Right ventricle myocardium superior (tissue), 1 donor: ENCODE data around the gene CD70. TPM values are rescaled to one million over a fixed set of nuclear protein-coding genes. Genes with fewer than 3 reads are reported as not detected.
"Not testable (repeated sequence)": the region's sequence is repeated elsewhere in the genome, so short reads cannot be mapped to it uniquely, and the experiment has no call there.

Experiments
- ATAC-seq: fragments of 200-7000 bp; cut with Tn5 transposase; one replicate; pipeline ENCODE4 v1.9.1; 2020; ENCODE audit warnings: mild to moderate bottlenecking; ENCODE audit not compliant: poor library complexity
- DNase-seq: peaks from one replicate; pipeline ENCODE4 v3.0.0-alpha.2; 2020
- intact Hi-C: fragments of 100-400 bp; cut with DNase I; formaldehyde crosslinking; loops from one replicate; pipeline ENCODE4 v1.11.2; 2022
- long read RNA-seq: library from polyadenylated mRNA; unstranded; transcript quantifications from one replicate; pipeline ENCODE4 v2.0.0, GENCODE V29; 2021
- total RNA-seq: library from RNA; stranded (reverse); fragmentation: NEBNext Ultra II Directional; extraction: Animal tissue kit (Norgen Biotek cat#: 25700); gene quantifications from one replicate; pipeline ENCODE4 v1.2.1, GENCODE V29; 2021
- donor health status: DM: no; HTN: yes; CAD: no; lungs with severe emphysema.

The CD70 gene, protein sequence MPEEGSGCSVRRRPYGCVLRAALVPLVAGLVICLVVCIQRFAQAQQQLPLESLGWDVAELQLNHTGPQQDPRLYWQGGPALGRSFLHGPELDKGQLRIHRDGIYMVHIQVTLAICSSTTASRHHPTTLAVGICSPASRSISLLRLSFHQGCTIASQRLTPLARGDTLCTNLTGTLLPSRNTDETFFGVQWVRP
- total RNA-seq, result not detected
- long read RNA-seq, result 0 reads

GRCh38 chr19:6590827-6591319, at the start of gene CD70:
Gene CD70, minus strand, starts transcription at chr19:6591150. Its CDS starts 148 bp downstream, at chr19:6591002.
- ATAC-seq (no peak), DNase-seq (no peak)
- intact Hi-C loops, result no loop called here

GRCh38 chr19:6640333-6640732, 49.4 kb upstream of the CD70 start:
- ATAC-seq, DNase-seq, intact Hi-C loops: not testable (repeated sequence)

DNA sequence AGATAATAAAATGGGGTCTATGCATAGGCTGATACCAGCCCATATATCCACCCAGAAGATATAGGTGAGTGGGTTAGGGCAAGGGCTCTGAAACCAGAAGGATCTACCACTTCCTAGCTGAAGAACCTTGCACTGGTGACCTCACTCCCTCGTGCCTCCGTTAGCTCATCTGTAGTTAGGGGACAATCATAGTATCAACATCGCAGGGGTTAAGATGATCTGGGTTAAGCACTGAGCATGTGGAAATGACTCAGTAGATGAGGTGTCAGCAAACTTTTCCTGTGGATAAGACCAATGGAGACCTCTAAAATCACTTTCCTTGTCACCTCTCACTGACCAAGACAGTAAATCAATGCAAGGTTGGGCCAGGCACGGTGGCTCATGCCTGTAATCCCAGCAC, 48.5 kb upstream of the CD70 start:
- intact Hi-C loops, result no loop called here
- ATAC-seq (no peak), DNase-seq (no peak)

DNA sequence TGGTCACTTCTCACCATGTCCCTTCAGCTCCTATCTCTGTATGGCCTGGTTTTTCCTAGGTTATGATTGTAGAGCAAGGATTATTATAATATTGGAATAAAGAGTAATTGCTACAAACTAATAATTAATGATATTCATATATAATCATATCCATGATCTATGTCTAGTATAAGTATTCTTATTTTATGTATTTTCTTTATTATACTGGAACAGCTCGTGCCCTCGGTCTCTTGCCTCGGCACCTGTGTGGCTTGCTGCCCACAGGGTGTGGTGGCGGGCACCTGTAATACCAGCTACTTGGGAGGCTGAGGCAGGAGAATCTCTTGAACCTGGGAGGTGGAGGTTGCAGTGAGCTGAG, 42.5 kb upstream of the CD70 start:
- DNase-seq, ATAC-seq: not testable (repeated sequence)
- intact Hi-C loops, result loop anchor here (5.0 kb wide), 2 partner anchors 116 to 229 kb away; no protein-coding TSS in a partner anchor

GRCh38 chr19:6632747-6633455, 42.0 kb upstream of the CD70 start:
- intact Hi-C loops, result loop anchor here (5.0 kb wide), 2 partner anchors 116 to 229 kb away; no protein-coding TSS in a partner anchor
- peak; percentile 49 for ATAC-seq

DNA sequence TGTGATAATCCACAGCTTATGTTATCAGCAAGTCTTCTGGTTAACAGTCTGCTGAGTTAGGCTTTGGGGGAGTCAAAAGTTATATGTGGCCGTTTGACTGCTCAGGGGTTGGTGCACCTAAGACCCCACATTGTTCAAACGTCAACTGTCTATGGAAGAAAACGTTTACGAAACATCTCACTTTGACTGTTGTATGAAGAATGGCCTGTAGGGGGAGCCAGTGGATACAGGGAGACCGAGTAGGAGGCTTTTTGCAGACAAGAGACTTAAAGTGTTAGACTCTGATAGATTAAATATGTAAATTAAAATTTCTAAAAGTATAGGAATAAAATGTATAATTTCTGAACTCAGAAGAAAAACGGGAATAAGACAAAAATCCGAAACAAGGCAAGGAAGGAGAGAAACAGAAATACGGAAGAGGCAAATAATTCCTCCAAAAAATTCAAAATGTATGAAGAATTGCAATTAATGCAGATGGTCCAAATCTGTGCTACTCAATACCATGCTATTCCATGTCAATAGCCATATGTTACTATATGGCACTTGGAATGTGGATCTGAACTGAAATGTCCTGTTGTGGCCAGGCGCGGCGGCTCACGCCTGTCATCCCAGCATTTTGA, 41.2 kb upstream of the CD70 start:
- peak; percentile 77 for ATAC-seq

More at GRCh38 chr19:6632747-6633455, 42.0 kb upstream of the CD70 start:
- peak; percentile 82 for DNase-seq

DNA sequence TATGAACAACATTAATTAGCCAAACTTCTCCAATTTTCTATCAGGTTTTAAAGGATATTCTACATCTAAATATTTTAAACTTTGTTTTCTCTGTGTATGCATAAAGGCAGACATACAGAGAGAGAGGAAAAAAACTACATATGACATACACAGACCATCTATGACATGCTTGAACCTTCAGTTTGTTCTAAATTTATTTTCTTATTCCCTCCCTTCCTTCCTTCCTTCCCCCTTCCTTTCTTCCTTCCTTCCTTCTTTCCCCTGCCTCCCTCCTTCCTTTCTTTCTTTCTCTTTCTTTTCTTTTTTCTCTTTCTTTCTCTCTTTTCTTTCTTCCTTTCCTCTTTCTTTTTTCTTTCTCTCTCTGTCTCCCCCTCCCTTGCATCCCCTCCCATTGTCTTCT, 35.8 kb upstream of the CD70 start:
- intact Hi-C loops, result no loop called here
- ATAC-seq, result no peak
- no peak for DNase-seq

More for the DNA sequence above, 41.2 kb upstream of the CD70 start:
- no peak for DNase-seq
- intact Hi-C loops, result loop anchor here (5.0 kb wide), 2 partner anchors 115 to 230 kb away; no protein-coding TSS in a partner anchor

DNA sequence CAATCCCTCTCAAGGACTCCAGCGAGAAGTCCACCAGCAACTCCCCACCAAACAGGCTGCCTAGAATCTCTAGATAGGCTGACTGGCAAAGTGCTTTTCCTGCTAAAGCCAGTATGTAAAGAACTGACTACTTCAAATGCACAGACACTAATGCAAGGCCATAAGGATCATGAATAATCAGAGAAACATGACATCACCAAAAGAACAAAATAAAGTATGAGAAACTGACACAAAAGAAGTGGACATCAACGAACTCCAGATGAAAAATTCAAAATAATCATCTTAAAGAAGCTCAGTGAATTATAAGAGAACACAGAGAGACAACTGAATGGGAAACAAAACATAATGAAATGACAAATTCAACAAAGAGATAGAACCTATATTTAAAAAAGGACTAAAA, 26.4 kb upstream of the CD70 start:
- ATAC-seq (no peak), DNase-seq (no peak)
- intact Hi-C loops, result no loop called here

DNA sequence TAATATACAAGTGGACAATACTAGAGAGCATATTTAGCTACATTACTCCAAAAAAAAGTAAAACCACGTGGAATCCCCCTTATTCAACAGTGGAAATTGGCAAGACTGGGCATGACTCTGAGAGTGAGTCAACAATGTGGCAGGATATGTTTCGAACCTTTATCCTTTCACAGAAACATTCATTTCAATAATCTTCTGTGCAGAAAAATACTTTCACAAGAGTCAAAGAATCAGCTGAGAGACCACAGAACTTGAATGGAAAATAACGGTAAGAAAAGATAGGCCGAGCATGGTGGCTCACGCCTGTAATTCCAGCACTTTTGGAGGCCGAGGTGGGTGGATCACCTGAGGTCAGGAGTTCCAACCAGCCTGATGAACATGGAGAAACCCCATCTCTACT, 25.1 kb upstream of the CD70 start:
- no peak for ATAC-seq
- DNase-seq, result no peak
- intact Hi-C loops, result no loop called here

DNA sequence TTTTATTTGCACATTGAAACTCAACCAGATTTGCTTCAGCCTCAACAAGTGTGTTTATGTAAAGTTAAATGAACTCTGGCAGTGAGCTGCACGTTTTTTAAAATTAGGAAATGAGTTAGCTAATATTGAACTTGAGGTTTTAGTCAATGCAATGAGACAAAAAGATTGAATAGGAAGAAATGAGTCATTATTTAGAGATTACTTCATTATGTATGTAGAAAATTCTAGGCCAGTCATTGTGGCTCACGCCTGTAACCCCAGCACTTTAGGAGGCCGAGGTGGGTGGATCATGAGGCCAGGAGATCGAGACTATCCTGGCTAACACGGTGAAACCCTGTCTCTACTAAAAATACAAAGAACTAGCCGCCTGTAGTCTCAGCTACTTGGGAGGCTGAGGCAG, 22.8 kb upstream of the CD70 start:
- intact Hi-C loops, result no loop called here
- no peak for DNase-seq

GRCh38 chr19:6610934-6611852, 20.2 kb upstream of the CD70 start:
- intact Hi-C loops, result no loop called here
- DNase-seq (no peak), ATAC-seq (no peak)

More for the DNA sequence above, 22.8 kb upstream of the CD70 start:
- ATAC-seq, result no peak

GRCh38 chr19:6608940-6609339, 18.0 kb upstream of the CD70 start:
- intact Hi-C loops, result no loop called here
- DNase-seq, result no peak
- no peak for ATAC-seq

DNA sequence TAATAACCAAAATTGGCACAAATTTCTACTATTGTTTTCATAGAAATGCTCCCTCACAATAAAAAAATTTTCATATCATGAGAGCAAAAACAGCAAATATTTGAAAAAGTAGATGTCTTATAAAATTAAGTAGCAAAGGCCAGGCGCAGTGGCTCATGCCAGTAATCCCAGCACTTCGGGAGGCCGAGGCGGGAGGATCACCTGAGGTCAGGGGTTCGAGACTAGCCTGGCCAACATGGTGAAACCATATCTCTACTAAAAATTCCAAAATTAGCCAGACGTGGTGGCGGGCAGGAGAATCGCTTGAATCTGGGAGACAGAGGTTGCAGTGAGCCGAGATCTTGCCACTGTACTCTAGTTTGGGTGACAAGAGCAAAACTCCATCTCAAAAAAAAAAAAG, 17.2 kb upstream of the CD70 start:
- DNase-seq, intact Hi-C loops, ATAC-seq: not testable (repeated sequence)

DNA sequence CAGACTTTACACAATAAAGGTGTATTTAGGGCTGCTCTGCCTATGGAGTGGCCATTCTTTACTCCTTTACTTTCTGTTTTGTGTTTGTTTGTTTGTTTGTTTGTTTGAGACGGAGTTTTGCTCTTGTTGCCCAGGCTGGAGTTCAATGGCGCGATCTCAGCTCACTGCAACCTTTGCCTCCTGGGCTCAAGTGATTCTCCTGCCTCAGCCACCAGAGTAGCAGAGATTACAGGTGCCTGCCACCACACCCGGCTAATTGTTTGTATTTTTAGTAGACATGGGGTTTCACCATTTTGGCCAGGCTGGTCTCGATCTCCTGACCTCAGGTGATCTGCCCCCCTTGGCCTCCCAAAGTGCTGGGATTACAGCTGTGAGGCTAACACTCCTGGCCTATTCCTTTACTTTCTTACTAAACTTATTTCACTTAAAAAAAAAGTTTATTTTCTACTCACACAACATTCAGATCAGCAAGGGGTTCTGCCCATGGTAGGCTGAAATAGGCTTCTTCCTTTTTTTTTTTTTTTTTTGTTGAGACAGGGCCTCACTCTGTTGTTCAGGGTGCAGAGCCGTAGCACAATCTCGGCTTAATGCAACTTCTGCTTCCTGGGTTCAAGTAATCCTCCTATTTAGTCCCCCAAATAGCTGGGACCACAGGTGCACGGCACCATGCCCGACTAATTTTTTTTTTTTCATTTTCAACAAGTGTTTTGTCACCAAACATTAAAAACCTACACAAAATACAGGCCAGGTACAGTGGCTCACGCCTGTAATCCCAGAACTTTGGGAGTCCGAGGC, 15.5 kb upstream of the CD70 start:
- intact Hi-C loops, DNase-seq, ATAC-seq: not testable (repeated sequence)

DNA sequence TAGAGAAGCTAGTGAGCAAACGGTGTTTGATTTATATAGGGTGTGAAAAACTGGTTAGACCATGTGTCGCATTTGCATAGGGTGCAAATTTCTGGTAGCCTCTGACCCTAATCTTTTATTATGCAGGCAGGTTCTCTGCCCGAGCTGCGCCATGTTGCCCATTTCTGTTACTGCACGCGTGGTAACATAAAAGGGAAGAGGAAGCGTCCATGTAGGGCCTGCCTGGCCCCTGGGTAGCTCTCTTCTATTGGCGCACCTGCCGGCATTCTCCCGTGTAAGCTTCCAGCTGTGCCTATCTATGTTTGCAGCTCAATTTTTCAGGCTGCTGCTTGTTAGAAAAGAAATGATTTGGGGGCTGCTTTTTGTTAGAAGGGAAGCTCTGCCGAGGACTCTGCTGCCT, 14.0 kb upstream of the CD70 start:
- DNase-seq (no peak), ATAC-seq (no peak)
- intact Hi-C loops, result no loop called here

GRCh38 chr19:6602729-6603114, 11.8 kb upstream of the CD70 start:
- intact Hi-C loops, result no loop called here
- no peak for ATAC-seq
- no peak for DNase-seq

DNA sequence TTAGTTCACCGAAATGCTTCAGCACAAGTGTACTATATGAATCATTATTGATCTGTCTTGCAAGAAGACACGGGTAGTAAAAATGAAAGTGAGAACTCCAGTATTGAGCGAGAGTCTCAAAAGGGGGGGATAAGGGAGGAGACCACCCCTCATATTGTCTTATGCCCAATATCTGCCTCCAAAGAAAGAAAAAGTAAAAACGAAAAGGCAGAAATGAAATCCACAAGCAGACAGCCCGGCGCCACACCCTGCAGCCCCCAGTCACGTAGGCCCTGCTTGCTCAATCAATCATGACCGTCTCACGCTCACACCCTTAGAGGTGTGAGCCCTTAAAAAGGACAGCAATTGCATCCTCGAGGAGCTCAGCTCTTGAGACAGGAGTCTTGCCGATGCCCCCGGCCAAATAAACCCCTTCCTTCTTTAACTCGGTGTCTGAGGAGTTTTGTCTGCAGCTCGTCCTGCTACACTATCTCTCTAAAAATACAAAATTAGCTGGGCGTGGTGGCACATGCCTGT, 10.6 kb upstream of the CD70 start:
- DNase-seq, intact Hi-C loops, ATAC-seq: not testable (repeated sequence)
